Tibial nerve (tissue), 4 donors: ENCODE results near the gene DNM1L. TPM values are rescaled to one million over a fixed set of nuclear protein-coding genes. Genes with fewer than 3 reads are reported as not detected.

Source experiments
- DNase-seq, 2 donors: peaks; one replicate each; pipeline ENCODE4 v3.0.0-alpha.2; 2019; ENCODE audit warnings: low spot score in 2 of 2
- H3K27ac ChIP-seq, 4 donors: fragments of 200-600 bp; sonication (generic) in 3 of 4; one replicate each; pipeline ENCODE4 v1.5.1; 2017 to 2019; ENCODE audit warnings: mild to moderate bottlenecking in 1 of 4
- H3K27me3 ChIP-seq, 2 donors: fragments of 200-600 bp; sonication (generic) in 1 of 2; one replicate each; pipeline versions ENCODE4 v1.5.1 to v1.6.0; 2017 to 2019
- H3K36me3 ChIP-seq, 3 donors: fragments of 200-600 bp; sonication (generic); one replicate each; pipeline ENCODE4 v1.5.1; 2018 to 2019
- H3K4me1 ChIP-seq, 4 donors: fragments of 200-600 bp; sonication (generic) in 3 of 4; one replicate each; pipeline ENCODE4 v1.5.1; 2017 to 2019
- H3K4me3 ChIP-seq, 4 donors: fragments of 200-600 bp; sonication (generic) in 3 of 4; one replicate each; pipeline ENCODE4 v1.5.1; 2017 to 2019; ENCODE audit warnings: mild to moderate bottlenecking in 1 of 4, moderate library complexity in 1 of 4
- H3K9me3 ChIP-seq, 4 donors: fragments of 200-600 bp; sonication (generic) in 3 of 4; one replicate each; pipeline ENCODE4 v1.5.1; 2017 to 2019
- CTCF ChIP-seq, 5 experiments: fragments of 200-600 bp in 3 of 5; fragments of 450-650 bp in 2 of 5; sonication (generic) in 3 of 5; IDR thresholded peaks; one replicate each; pipeline ENCODE4 v1.5.1; 2016 to 2019; ENCODE audit warnings: antibody characterized with exemption in 5 of 5, mild to moderate bottlenecking in 3 of 5, moderate library complexity in 2 of 5
- EP300 ChIP-seq, 2 donors: sonication (generic); formaldehyde crosslinking; IDR thresholded peaks; one replicate each; pipeline ENCODE4 v1.6.1; 2017; ENCODE audit warnings: antibody characterized with exemption in 2 of 2, mild to moderate bottlenecking in 1 of 2
- POLR2A ChIP-seq, 2 donors: fragments of 450-650 bp; IDR thresholded peaks; one replicate each; pipeline ENCODE4 v1.6.1; 2017; ENCODE audit warnings: antibody characterized with exemption in 2 of 2, mild to moderate bottlenecking in 2 of 2, moderate library complexity in 2 of 2
- WGBS, 2 donors: methylation state at CpG; one replicate each; pipeline ENCODE4 v1.1.5; 2018; 5-methylcytosine and 5-hydroxymethylcytosine counted together
- total RNA-seq, 4 donors: library from RNA; depleted of rRNA; stranded (reverse); fragments of >200 nt; gene quantifications; one replicate each; pipeline ENCODE4 v1.1.0, GENCODE V29; 2016

Gene DNM1L
- 10 to 100 TPM; 42.0 to 97.5 (median 59.1) TPM for total RNA-seq

DNA sequence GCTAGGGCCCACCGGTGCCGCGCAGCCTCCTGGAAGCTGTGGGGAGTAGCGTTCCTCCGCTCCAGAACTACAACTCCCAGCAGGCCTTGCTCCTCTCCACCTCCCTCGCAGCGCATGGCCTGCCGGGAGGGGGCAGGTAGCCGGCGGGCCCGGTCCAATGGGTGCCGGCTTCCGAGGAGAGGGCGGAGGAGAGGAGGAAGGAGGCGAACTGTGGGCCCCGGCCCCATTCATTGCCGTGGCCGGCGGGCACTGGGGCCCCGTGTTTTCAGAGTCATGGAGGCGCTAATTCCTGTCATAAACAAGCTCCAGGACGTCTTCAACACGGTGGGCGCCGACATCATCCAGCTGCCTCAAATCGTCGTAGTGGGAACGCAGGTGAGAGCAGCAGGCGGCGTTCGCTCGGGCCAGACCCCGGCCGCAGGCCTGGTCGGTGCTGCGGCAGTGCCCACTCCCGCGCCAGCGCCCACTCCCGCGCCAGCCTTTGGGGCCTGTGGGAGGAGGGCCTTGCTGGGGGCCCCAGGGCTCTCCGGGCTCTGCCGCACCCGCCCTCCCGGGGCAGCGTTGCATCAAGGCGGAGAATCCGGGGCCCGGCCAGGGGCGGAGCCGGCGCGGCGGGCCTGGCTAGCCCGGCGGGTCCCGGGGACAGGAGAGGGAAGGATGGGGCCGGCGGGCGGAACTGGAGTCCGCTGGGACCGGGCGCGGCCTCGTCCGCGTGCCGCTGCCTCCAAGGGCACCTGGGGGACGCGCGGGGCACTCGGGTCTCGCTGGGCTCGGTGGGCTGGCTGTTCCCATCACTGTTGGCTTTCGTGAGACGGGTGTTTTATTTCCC, at the start of gene DNM1L:
DNM1L (plus strand) TSS at position 211 of the 829 bp plus-strand sequence; CDS start at position 274, 63 bp downstream.
- Histone ChIP-seq H3K9me3 (no peaks in the 10 kb centered on the region), H3K36me3 (no peaks in the 10 kb centered on the region), H3K4me3 (peak within 1 kb of the TSS; percentile 70 to 96 (median 82)), H3K27ac (peak within 1 kb of the TSS; percentile 60 to 97 (median 94)), H3K4me1 (peaks cover 0 to 17% (median 12%) of the 10 kb centered on the region in 4 donors), H3K27me3 (no peaks in the 10 kb centered on the region)
- DNase-seq, result peak; percentile 82 to 85
- 0% methylated on average over 30 to 67 of the region's 76 CpGs for WGBS, 2 donors
- peak; percentile 77 to 87 for TF ChIP-seq POLR2A (IDR thresholded peaks at IDR 0.05)
- TF ChIP-seq CTCF (IDR thresholded peaks at IDR 0.05), result peak in 2 of 5 experiments; percentile 35 to 49
- TF ChIP-seq EP300 (IDR thresholded peaks at IDR 0.05), result peak; percentile 77 to 93

- Histone ChIP-seq H3K4me3 (no peak overlapping the region), H3K27ac (no peak overlapping the region), H3K4me1 (no peaks in the 10 kb centered on the region), H3K9me3 (no peaks in the 10 kb centered on the region), H3K27me3 (no peaks in the 10 kb centered on the region), H3K36me3 (peaks cover 0 to 78% (median 2%) of the 10 kb centered on the region in 3 donors)
- WGBS, 2 donors, result 95 to 96% methylated on average over 6 of the region's 6 CpGs
- no peak for TF ChIP-seq EP300 (IDR thresholded peaks at IDR 0.05)
- no peak for TF ChIP-seq POLR2A (IDR thresholded peaks at IDR 0.05)
- TF ChIP-seq CTCF (IDR thresholded peaks at IDR 0.05), result no peak
- no peak for DNase-seq
Measured at GRCh38 chr12:32641287-32641901, 37.7 kb upstream of the DNM1L start.

DNA sequence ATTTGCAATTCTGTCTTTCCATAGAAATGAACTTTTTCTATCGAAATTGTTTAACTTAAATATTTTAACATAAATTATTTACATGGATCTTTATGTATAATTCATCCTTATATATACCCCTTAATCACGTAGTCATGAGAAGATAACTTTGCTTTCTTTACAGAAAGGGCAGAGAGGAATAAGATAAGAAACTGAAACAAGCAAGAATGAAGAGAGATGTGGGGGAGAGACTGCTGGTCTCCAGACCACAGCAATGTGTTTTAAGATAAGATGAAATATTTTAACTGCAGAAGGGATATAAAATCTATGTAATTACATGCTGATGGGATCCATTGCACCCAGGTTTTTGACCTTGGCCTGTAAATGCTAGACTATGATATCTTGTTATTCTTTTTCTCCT, 34.7 kb upstream of the DNM1L start:
- Histone ChIP-seq H3K4me1 (no peaks in the 10 kb centered on the region), H3K27ac (no peak overlapping the region), H3K9me3 (no peaks in the 10 kb centered on the region), H3K36me3 (peaks cover 0 to 51% (median 2%) of the 10 kb centered on the region in 3 donors), H3K27me3 (no peaks in the 10 kb centered on the region), H3K4me3 (no peak overlapping the region)
- no peak for TF ChIP-seq CTCF (IDR thresholded peaks at IDR 0.05)
- no peak for TF ChIP-seq EP300 (IDR thresholded peaks at IDR 0.05)
- no peak for TF ChIP-seq POLR2A (IDR thresholded peaks at IDR 0.05)
- no peak for DNase-seq
- WGBS, 2 donors, result 87 to 92% methylated on average over 2 of the region's 2 CpGs

DNA sequence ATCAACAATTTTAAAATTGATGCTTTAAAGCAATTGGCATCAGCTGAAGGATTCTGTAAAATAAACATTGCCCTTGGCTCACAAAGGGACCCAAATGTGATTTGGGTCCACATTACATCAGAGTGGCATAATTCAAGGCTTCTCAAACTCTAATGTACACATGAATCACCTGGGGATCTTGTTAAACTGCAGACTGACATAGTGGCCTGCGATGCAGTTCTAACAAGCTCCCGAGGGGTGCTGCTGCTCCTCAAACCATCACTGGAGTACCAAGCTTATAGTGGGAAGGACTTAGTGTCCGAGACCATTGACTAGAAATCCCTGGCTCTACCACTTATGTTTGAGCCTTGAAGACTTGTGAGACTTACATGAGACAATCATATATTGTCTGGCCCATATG, 31.8 kb upstream of the DNM1L start:
- WGBS, 2 donors, result 67 to 85% methylated on average over 3 of the region's 3 CpGs
- no peak overlapping the region for H3K27ac ChIP-seq
- no peaks in the 10 kb centered on the region for H3K9me3 ChIP-seq
- DNase-seq, result no peak
- H3K4me1 ChIP-seq, result no peaks in the 10 kb centered on the region
- TF ChIP-seq CTCF (IDR thresholded peaks at IDR 0.05) (no peak), EP300 (IDR thresholded peaks at IDR 0.05) (no peak), POLR2A (IDR thresholded peaks at IDR 0.05) (no peak)
- H3K27me3 ChIP-seq, result no peaks in the 10 kb centered on the region
- no peak overlapping the region for H3K4me3 ChIP-seq
- H3K36me3 ChIP-seq, result peaks cover 0 to 30% (median 0%) of the 10 kb centered on the region in 3 donors

DNA sequence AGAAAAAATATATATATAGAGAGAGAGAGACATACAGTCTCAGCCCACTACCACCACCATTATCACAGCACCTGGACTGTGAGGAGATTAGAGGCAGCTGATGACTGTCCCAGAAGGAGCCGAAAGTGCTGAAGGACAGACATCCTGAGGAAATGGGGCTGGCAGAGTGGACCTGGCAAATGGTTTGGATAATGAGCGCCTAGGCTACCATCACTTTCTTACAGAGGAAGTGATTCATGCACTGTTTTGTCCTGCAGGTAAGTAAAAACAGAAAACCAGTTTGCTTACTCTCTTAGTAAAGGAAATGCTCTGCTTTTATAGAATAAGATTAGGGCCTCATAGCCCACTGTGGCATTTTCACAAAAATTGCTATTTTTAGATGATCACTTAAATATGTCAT, 28.6 kb upstream of the DNM1L start:
- Histone ChIP-seq H3K4me1 (no peaks in the 10 kb centered on the region), H3K27me3 (no peaks in the 10 kb centered on the region), H3K27ac (no peak overlapping the region), H3K9me3 (no peaks in the 10 kb centered on the region), H3K36me3 (peaks cover 0 to 8% (median 0%) of the 10 kb centered on the region in 3 donors), H3K4me3 (no peak overlapping the region)
- no peak for TF ChIP-seq CTCF (IDR thresholded peaks at IDR 0.05)
- TF ChIP-seq EP300 (IDR thresholded peaks at IDR 0.05), result no peak
- TF ChIP-seq POLR2A (IDR thresholded peaks at IDR 0.05), result no peak
- 45 to 90% methylated on average over 2 of the region's 2 CpGs for WGBS, 2 donors
- no peak for DNase-seq
